ENCODE data around the gene ATP2B2. TPM values are rescaled to one million over a fixed set of nuclear protein-coding genes. Genes with fewer than 3 reads are reported as not detected.

ATP2B2 gene
- total RNA-seq, 4 donors from 2014 or later = 0.11 to 0.42 (median 0.15) TPM; not detected in 1

GRCh38 chr3:10328460-10329071 lies 176.8 kb downstream of the ATP2B2 start:
- no peak for TF ChIP-seq CTCF (IDR thresholded peaks at IDR 0.05)
- TF ChIP-seq POLR2A (IDR thresholded peaks at IDR 0.05) = no peak
- DNase-seq = no peak
- WGBS, 2 donors = 35 to 36% methylated on average over 24 to 30 of the region's 31 CpGs
- no peaks in the 10 kb centered on the region for H3K9me3 ChIP-seq
- no peaks in the 10 kb centered on the region for H3K27me3 ChIP-seq
- H3K27ac ChIP-seq = no peak overlapping the region
- no peaks in the 10 kb centered on the region for H3K36me3 ChIP-seq
- H3K4me1 ChIP-seq = no peaks in the 10 kb centered on the region
- no peak overlapping the region for H3K4me3 ChIP-seq (replicated peaks in 1 of 3)
- intact Hi-C loops (cut with DNase I) = no loop called here

GRCh38 chr3:10327592-10327991 lies 177.8 kb downstream of the ATP2B2 start:
- H3K4me1 ChIP-seq = no peaks in the 10 kb centered on the region
- H3K9me3 ChIP-seq = no peaks in the 10 kb centered on the region
- intact Hi-C loops (cut with DNase I) = no loop called here
- H3K4me3 ChIP-seq (replicated peaks in 1 of 3) = no peak overlapping the region
- H3K36me3 ChIP-seq = no peaks in the 10 kb centered on the region
- no peaks in the 10 kb centered on the region for H3K27me3 ChIP-seq
- DNase-seq = no peak
- TF ChIP-seq POLR2A (IDR thresholded peaks at IDR 0.05) (no peak), CTCF (IDR thresholded peaks at IDR 0.05) (no peak)
- no peak overlapping the region for H3K27ac ChIP-seq
- 48 to 62% methylated on average over 10 of the region's 10 CpGs for WGBS, 2 donors

GRCh38 chr3:10322352-10322710 lies 183.1 kb downstream of the ATP2B2 start:
- 84 to 90% methylated on average over 1 of the region's 1 CpG for WGBS, 2 donors
- Histone ChIP-seq H3K9me3 (no peaks in the 10 kb centered on the region), H3K4me3 (replicated peaks in 1 of 3) (no peak overlapping the region), H3K36me3 (peaks cover 3 to 12% of the 10 kb centered on the region in 2 donors), H3K27me3 (no peaks in the 10 kb centered on the region), H3K27ac (no peak overlapping the region), H3K4me1 (peaks cover 3 to 6% of the 10 kb centered on the region in 2 donors)
- intact Hi-C loops (cut with DNase I) = no loop called here
- no peak for DNase-seq
- TF ChIP-seq POLR2A (IDR thresholded peaks at IDR 0.05) (no peak), CTCF (IDR thresholded peaks at IDR 0.05) (no peak)

DNA sequence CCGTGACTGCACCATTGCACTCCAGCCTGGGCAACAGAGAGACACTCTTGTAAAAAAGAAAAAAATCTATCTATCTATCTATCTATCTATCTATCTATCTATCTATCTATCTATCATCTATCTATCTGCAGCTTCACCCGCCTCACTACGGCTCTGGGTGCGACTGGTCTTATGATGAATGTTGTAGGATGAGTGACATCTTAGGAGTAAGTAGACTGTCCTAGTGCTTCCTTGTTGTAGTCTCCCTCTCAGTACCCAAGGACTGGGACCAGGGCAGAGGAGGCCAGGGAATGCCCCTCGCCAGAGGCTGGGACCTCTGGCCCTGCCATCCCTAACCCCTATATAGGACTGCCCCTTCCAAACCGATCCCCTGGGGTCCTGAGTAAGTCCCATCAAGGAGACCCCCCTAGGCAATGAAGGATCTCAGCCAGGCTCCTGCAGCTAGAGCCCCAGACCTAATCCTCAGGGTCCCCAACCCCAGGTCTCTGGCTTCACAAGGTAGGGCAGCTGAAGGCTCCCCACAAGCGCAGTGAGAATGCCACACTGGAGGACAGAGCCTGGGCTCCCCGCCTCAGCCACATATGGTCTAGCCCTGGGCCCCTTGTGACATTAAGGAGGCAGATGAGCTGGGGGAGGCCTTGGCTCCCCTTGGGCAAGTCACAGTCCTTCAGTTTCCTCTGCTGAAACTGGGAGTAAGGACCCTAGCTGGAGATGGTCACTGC lies 183.6 kb downstream of the ATP2B2 start:
- Histone ChIP-seq H3K9me3 (no peaks in the 10 kb centered on the region), H3K4me1 (peaks cover 3 to 6% of the 10 kb centered on the region in 2 donors), H3K36me3 (peaks cover 3 to 16% of the 10 kb centered on the region in 2 donors), H3K4me3 (replicated peaks in 1 of 3) (peak overlapping the region in 1 of 3 donors; percentile 74), H3K27ac (no peak overlapping the region), H3K27me3 (no peaks in the 10 kb centered on the region)
- WGBS, 2 donors = 94 to 97% methylated on average over 8 of the region's 8 CpGs
- no peak for DNase-seq
- intact Hi-C loops (cut with DNase I) = no loop called here
- TF ChIP-seq CTCF (IDR thresholded peaks at IDR 0.05) (no peak), POLR2A (IDR thresholded peaks at IDR 0.05) (no peak)

GRCh38 chr3:10320320-10320677 lies 185.1 kb downstream of the ATP2B2 start:
- Histone ChIP-seq H3K27me3 (no peaks in the 10 kb centered on the region), H3K27ac (peak overlapping the region in 1 of 3 donors; percentile 87), H3K9me3 (no peaks in the 10 kb centered on the region), H3K4me1 (peaks cover 3 to 6% of the 10 kb centered on the region in 2 donors), H3K4me3 (replicated peaks in 1 of 3) (peak overlapping the region; percentile 74 to 96 (median 95)), H3K36me3 (peaks cover 14 to 24% of the 10 kb centered on the region in 2 donors)
- 1 to 2% methylated on average over 9 of the region's 9 CpGs for WGBS, 2 donors
- no peak for DNase-seq
- no peak for TF ChIP-seq CTCF (IDR thresholded peaks at IDR 0.05)
- no peak for TF ChIP-seq POLR2A (IDR thresholded peaks at IDR 0.05)
- intact Hi-C loops (cut with DNase I) = no loop called here

All from thyroid gland (tissue), 4 donors.